ENCODE data around the gene HDAC7.

The HDAC7 gene

DNA sequence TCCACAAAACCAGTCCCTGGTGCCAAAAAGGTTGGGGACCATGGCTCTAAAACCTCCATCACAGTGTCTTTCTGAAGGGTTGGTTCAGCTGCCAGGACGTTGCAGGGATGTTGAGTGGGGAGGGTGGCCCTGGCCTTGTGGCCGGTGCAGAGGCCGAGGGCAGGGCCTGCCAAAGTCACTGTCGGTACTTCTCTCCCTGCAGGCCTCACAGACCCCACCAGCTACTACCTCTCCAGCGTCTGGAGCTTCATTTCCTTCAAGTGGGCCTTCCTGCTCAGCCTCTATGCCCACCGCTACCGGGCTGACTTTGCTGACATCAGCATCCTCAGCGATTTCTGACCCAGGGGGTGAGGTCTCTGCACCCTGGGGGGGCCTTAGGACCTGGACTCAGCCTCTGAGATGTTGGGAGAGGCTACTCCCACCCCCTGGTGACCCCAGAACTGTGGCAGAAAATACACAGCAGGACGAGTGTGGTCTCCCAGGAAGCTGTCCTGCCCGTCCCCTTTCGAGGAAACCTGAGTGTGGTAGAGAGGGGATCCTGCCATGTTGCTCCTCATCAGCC is 39.7 kb downstream of the HDAC7 start:
- DNase-seq (ENCODE audit: low read depth in 3 of 3, low spot score in 1 of 3) = no peak

DNA sequence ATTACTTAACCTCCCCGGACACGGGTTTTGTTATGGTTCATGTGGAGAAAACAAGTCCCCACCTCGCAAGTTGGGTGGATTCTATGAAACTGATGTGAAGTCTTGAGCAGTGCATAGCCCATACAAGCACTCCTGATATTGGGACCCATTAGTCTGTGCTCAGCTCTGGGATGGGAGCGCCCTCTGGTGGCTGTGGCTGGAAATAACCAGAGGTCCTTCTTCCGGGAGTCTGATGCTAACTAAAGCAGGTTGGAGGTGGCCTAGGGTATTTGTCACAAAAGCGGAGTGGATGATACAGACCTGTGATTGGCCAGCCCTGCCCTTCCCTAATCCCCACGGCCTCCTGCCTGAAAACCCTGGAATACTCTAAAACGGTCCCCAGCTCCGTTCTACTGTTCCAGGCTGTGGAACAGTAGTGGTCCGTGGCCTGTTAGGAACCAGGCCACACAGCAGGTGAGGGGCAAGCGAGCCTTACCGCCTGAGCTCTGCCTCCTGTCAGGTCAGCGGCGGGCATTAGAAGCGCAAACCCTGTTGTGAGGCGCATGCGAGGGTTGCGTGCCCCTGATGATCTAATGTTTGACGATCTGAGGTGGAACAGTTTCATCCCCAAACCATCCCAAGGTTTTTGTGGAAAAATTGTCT is 40.3 kb downstream of the HDAC7 start:
- peak; percentile 82 to 96 (median 86) for DNase-seq (ENCODE audit: low read depth in 3 of 3, low spot score in 1 of 3)

DNA sequence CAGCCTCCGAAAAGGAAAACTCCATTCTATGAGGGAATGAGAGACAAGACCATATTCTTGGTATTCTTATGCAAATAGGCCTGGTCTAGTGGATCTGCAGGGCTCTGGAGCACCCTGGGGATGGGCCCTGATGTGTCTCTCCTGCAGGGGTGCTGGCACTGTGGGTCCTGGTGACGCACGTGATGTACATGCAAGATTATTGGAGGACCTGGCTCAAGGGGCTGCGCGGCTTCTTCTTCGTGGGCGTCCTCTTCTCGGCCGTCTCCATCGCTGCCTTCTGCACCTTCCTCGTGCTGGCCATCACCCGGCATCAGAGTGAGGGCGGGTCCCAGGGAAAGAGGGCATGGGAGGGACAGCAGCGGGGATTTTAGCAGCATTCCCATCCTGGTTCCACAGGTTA is 40.8 kb downstream of the HDAC7 start:
- no peak for DNase-seq (ENCODE audit: low read depth in 3 of 3, low spot score in 1 of 3)

DNA sequence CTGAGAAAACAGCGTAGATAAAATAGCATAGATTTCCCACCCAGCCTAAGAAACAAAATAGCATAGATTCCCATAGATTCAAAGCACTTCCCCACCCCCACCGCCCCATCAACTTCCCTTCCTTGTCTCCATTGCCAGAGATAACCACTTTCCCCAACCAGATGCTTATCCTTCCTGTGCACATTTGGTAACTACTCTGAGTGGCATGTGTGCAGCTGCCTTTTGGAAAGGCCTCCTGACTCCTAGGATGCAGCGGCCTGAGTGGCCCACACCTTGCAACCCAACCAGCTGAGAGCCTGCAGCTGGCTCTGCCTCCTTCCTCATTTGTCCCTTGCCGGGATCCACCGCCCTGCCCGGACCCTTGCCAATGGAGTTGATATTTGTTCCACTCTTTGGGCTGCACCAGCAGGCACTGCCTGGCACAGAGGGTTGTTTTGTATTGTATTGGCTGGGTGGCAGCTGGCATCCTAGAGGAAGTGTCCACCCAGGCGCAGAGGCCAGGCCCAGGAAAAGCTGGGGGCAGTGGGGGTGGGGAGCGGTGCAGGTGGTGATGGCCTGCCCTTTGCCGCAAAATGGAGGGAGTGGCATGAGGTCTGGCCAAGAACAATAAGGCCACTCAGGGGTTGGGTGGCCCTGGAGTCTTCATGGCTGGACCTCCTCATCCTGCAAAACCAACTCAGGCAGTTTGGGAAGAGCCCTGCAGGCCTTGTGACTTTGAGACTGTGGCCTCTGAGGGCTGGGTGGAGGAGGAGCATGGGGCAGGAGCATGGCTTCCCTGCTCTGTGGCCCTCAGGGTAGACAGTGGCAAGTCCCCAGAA is 41.8 kb downstream of the HDAC7 start:
- no peak for DNase-seq (ENCODE audit: low read depth in 3 of 3, low spot score in 1 of 3)

DNA sequence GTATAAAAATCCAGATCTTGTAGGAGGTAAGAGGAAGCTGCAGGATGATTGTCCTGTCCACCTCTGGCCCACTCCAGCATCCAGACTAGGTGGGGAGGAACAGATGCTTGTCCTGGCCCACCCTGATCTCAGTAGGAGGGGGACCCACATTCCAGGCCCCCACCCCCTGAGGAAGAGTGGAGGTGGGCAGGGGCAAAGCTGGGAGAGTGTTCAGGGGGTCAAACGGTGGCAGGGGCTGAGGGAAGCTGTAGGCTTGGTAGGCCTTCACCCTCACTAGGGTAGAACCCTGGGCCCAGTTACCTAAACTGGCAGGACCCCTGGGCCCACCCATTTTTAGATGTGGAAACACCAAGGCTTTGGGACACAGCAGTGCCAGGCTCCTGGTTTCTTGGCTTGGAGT is 42.6 kb downstream of the HDAC7 start:
- DNase-seq (ENCODE audit: low read depth in 3 of 3, low spot score in 1 of 3) = no peak

DNA sequence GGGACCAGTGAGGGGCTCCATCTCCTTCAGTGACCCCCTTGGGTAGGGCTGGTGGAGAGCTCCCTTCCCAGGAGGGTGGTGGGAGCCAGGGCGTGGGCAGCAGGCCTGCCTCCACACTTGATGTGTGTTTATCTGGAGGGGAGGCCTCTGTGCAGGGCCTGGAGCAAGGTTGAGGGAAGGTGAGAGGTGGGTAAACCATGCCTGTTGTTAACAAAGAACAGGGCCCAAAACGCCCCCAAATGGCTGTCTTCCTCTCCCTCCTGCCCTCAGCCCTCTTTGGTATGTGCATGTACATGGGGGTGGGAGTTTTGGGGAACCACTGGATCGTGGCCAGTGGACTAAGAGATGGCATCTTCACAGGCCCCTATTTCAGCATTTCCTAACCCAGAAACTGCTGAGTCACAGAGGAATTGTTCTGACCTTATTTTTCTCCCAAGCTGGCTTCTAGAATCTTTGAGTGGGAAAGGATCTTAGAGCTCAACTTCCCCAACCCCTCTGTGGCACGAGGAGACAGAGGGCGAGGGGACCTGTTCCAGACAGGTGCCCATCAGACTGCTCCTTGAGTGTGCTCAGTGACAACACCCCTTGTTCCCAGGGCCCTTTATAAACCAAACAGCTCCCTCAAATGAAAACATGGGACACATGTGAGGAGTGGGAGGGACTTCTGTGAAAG is 43.1 kb downstream of the HDAC7 start:
- DNase-seq (ENCODE audit: low read depth in 3 of 3, low spot score in 1 of 3) = no peak

DNA sequence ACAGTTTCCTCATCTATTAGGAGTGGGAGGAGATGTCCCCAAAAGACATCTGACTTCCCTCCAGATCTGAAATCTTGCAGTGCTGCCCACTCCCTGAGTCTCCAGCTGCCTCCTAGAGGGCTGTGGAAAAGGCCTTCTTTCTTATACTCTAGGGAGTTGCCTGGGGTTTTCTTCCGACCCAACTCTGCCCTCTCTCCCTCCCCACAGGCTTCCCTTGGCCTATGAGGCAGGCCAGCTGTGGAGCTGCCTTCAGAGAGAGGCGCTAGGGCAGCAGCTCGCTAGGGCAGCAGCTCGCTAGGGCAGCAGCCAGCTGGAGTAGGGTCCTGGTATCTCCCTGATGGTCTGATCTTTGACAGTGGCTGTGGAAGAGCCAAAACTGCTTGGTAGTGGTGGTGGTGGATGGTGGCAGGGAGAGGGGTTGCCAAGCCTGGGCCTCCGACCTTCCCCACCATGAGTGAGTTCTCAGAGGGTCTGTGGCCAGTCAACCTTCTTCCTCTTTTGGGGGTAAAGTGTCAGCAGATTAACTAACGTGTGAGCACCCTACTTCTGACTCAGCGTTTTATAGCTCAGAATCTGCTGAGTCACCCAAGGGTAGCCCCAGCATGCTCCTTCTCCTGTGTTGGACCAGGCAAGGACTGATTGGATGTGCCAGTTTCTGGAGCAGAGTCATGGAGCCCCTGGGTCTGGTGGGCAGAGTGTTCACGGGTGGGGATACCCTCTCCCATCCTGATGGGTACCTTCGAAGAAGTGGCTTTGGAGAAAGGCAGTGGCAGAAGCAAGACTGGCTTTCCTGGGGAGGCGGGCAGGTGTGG is 44.4 kb downstream of the HDAC7 start:
- no peak for DNase-seq (ENCODE audit: low read depth in 3 of 3, low spot score in 1 of 3)

DNA sequence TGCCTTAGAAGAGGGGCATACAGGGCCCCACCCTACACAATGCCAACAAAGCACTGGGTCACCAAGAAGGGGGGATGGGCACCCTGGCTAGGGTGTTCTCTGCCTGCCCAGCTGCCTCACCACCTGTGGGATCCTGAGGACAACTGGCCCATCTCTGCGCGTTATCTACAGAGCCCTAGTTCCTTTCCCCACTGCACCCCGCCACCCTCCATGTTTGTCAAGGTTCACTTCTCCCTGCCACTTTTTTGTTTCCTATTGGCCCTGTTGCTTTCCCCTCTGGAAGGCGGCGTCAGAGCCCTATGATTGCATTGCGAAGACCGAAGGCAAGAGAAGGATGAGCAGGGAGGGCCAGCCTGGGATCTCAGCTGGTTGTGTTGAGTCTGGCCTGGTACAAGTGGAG is 45.0 kb downstream of the HDAC7 start:
- DNase-seq (ENCODE audit: low read depth in 3 of 3, low spot score in 1 of 3) = no peak

DNA sequence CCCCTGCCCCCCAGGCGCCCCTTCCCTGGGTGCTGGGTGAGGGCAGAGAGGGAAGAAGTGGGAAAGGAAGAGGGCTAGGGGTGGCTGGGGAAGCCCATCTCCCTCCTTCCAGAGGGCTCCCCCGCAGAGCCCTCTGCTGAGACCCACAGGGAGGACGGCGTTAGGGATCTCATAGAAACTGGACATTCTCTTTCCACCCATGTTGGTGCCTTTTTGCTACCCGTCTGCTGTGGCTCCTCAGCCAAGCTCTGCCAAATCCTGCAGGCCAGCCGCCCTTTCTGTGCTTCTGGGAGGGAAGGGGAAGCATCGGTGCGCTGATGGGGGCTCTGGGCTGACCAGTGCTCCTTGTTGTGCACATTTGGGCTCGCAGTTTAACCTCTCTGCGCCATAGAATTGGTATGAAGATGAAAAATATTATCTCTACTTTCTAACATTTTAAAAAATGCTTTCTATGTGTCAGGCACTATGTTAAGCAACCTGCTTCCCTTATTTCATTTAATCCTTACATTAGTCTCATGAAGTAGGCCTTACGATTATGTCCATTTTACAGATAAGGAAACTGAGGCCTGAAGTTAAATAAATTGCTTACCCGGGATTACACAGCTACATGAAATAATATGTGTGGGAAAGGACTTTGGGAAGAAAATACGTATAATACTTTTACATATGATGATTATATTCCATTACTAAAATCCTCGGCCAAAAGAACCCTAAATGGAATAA is 45.7 kb downstream of the HDAC7 start:
- no peak for DNase-seq (ENCODE audit: low read depth in 3 of 3, low spot score in 1 of 3)

DNA sequence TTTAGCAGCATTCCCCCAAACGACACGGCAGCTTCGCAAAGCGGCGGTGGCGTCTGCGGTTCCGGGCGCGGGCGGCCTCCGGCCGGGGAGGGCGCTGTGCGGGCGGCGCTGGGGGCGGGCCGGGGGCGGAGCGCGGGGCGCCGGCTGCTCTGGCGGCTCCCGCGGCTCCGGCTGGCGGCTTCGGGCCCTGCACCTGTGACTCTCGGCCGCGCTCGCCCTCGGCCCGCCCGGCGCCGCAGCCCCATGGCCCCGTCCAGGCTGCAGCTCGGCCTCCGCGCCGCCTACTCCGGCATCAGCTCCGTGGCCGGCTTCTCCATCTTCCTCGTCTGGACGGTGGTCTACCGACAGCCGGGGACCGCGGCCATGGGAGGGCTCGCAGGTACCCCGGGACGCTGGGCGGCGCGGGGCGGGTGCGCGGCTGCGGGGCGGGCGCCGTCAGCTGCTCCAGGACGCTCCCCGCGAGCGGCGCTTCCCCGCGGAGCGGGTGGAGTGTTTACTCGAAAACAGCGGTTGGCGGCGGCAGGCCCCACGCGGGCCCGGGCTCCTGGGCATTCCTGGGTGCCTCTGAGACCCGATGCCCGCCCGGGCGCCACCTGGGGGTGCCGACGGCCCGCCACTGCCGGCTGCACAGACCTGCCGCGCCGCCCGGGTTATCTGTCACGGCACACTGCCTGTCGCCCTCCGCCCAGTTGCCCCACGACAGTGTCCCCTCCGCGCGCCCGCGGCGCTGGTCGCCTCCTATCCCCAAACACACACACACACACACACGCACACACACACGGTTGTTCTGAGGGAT is 46.4 kb downstream of the HDAC7 start, which contains the start of gene SLC48A1:
SLC48A1 (plus strand) TSS at position 177 of the 796 bp plus-strand sequence; CDS start at position 244, 67 bp downstream.
- peak; percentile 13 to 61 (median 52) for DNase-seq (ENCODE audit: low read depth in 3 of 3, low spot score in 1 of 3)

DNA sequence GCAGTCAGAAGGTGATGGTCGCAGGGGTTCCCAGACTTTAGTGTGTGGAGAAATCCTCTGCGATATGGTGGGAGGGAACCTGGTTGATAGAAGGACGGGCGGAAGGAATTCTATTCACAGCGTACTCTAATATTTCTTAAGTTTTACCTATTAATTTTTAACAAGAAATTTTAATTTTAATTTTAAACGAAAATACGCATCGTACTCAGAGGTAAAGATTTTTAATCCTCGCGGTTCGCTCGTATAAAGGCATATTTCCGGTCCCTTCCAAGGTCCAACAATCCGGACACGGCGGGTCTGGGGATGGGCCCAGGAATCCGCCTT is 47.0 kb downstream of the HDAC7 start:
- DNase-seq (ENCODE audit: low read depth in 3 of 3, low spot score in 1 of 3) = no peak

DNA sequence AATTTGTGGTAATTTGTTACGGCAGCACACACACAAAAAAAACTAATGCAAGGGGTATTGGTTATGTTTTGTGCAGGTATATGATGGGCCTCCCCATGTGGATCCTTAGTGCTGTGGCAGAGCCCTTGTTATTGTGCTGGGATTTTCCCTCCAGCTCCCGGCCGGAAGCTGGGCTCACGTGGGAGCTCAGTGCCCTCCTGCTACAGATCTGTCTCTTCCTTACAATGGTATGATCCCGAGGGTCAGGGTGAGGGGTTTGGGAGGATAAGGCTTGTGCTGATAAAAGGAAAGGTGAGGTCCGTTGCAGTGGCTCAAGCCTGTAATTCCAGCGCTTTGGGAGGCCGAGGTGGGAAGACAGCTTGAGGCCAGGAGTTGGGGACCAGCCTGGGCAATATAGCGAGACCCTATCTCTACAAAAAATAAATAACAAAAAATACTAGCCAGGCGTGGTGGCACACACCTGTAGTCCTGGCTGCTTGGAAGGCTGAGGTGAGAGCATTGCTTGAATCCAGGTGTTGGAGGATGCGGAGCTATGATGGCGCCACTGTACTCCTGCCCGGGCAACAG is 47.5 kb downstream of the HDAC7 start:
- DNase-seq (ENCODE audit: low read depth in 3 of 3, low spot score in 1 of 3) = no peak

DNA sequence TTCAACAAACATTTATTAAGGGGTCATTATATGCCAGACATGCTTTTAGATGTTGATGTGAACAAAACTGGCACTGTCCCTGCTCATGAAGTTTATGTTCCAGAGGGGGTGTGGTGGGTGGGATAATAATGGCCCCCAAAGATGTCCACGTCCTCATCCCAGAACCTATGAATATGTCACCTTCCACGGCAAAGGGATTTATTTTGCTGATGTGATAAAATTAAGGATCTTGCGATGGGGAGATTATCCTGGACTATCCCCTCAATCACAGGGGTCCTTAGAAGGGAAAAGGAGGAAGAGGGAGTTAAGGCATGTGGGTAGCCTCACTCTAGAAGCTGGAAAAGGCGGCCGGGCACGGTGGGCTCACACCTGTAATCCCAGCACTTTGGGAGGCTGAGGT is 48.4 kb downstream of the HDAC7 start:
- DNase-seq (ENCODE audit: low read depth in 3 of 3, low spot score in 1 of 3) = no peak

DNA sequence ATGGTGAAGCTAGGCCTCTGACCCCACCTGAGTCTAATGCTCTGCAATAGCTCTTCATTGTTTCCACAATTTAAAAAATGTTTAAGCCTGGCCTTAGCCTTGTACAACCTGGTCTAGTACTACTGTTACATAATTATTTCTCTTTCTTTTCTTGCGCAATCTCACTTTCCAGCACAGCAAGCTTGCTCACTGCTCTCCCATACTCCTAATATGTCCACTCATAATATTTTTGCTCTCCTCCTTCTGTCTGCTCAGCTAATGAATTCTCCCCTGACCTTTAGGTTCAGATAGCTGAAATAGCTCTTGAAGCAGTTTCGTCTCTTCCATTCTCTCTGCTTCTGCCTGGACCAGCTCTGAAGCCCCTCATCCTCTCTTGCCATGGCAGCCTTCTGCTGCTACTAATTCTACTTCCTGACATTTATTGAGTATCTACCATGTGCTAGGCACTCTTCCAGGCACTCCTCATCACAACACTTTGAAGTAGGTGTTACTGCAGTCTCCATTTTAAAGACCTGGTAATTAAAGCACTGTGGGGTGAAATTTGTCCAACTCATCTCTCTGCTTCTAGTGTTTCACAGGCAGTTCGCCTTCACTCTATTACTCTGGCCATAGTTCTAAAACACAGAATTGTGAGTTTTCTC is 49.5 kb downstream of the HDAC7 start:
- no peak for DNase-seq (ENCODE audit: low read depth in 3 of 3, low spot score in 1 of 3)

DNA sequence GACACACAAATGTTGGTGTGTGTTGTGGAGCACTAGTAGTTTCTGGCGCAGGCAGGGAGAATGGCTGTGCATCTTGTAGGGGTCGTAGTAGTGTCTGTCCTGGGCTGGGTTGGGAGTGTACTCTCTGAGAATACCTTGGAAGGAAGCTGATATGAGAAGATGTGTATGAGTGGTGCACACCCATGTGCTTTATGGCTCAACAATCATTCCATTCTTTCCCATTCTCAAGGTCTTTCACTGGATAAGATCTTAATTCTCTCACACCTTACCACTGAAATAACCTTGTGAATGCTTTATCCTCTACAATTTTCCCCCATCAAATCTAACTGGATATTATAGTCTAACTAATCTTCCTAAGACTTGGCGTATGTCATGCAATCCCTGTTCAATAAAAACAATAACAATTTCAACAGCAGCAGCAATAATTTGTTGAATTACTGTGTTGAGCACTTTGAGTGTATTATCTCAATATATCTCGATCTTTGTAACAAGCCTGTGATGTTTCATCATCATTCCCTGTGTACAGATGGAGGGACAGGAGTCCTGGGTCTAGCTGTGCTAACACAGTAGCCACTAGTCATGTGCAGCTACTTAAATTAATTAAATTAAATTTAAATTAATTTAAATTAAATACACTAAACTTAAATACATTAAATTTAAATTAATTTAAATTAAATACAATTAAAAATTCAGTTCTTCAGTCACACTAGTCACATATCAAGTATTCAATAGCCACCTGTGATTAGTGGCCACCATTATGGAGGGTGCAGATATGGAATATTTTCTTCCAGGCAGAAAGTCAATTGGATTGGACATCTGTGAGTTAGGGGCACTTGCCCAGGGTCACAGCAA is 50.2 kb downstream of the HDAC7 start:
- DNase-seq (ENCODE audit: low read depth in 3 of 3, low spot score in 1 of 3) = no peak

DNA sequence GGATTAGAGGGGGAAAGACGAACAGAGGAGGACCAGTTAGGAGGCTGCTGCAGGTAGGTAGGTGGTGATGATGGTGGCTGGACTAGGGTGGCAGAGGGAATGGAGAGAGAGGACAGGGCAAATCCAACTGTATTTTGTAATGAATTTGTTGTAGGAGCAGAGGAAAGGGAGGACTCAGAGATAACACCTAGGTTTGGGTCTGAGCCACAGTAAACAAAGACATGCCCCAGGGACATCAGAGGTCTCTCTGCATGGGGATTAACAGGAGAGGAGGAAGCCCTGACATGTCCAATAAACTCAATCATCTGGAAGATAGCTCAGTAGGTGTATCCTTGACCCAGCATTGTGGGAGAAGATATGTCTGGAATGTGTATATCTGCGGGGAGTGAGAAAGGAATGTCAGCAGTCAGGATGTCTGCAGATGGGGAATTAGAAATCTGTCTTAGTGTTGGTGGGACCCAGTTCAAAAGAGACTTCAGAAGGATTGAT is 51.3 kb downstream of the HDAC7 start:
- no peak for DNase-seq (ENCODE audit: low read depth in 3 of 3, low spot score in 1 of 3)

DNA sequence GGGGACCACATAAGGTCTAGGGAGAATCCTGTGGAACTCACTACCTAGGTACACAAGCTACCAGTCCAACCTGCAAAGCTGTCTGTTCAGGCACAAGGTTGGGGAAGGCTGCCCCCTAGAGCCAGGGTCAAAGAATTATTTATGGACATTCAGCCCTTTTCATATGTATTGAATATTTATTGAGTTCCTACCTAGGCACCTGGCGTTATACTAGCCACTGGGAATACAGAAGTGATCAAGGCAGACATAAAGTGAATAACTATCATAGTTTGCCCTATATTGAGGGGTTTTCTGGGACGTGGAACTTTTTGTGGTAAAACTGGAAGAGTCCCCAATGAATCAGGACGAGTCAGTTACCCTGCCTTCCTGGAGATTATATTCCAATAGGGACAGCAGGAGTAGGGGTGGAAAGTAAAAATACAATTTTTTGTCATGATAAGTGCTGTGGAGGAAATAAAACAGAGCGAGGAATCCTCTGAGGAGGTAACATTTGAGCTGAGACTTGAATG is 52.4 kb downstream of the HDAC7 start:
- DNase-seq (ENCODE audit: low read depth in 3 of 3, low spot score in 1 of 3) = peak; percentile 42 to 55 (median 51)
